ENCODE results near the gene DICER1. TPM values are rescaled to one million over a fixed set of nuclear protein-coding genes. Genes with fewer than 3 reads are reported as not detected.

DICER1 gene
- total RNA-seq, 4 donors from 2014 or later, result 81.6 to 103 (median 88.8) TPM

DNA sequence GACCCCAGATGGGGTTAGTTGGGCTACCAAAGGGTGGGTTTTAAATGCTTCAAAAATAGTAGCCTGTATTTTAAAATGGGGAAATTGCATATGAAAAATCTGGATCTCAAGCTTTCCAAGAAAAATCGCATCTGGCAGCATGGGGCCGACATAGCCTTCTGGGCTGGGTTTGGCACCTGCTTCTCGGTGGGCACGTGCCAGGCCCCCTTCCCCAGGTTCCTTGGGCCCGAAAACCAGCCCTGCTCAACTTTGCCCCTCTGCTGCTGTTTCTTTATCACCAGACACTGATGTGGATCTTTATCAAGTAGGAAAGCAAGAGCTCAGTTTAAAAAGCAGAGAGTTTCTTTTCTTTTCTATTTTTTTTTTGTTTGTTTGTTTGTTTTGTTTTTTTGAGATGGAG is 95.1 kb downstream of the DICER1 start:
- Histone ChIP-seq H3K4me3 (no peak overlapping the region), H3K27ac (no peak overlapping the region), H3K9me3 (no peaks in the 10 kb centered on the region), H3K36me3 (no peaks in the 10 kb centered on the region), H3K27me3 (no peaks in the 10 kb centered on the region), H3K4me1 (no peaks in the 10 kb centered on the region)
- no peak for DNase-seq
- TF ChIP-seq POLR2A (IDR thresholded peaks at IDR 0.05), result no peak
- TF ChIP-seq, protein P1, sequence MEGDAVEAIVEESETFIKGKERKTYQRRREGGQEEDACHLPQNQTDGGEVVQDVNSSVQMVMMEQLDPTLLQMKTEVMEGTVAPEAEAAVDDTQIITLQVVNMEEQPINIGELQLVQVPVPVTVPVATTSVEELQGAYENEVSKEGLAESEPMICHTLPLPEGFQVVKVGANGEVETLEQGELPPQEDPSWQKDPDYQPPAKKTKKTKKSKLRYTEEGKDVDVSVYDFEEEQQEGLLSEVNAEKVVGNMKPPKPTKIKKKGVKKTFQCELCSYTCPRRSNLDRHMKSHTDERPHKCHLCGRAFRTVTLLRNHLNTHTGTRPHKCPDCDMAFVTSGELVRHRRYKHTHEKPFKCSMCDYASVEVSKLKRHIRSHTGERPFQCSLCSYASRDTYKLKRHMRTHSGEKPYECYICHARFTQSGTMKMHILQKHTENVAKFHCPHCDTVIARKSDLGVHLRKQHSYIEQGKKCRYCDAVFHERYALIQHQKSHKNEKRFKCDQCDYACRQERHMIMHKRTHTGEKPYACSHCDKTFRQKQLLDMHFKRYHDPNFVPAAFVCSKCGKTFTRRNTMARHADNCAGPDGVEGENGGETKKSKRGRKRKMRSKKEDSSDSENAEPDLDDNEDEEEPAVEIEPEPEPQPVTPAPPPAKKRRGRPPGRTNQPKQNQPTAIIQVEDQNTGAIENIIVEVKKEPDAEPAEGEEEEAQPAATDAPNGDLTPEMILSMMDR (IDR thresholded peaks at IDR 0.05), result no peak
- intact Hi-C loops (cut with DNase I; ENCODE audit: low total_unique reads), result no loop called here

DNA sequence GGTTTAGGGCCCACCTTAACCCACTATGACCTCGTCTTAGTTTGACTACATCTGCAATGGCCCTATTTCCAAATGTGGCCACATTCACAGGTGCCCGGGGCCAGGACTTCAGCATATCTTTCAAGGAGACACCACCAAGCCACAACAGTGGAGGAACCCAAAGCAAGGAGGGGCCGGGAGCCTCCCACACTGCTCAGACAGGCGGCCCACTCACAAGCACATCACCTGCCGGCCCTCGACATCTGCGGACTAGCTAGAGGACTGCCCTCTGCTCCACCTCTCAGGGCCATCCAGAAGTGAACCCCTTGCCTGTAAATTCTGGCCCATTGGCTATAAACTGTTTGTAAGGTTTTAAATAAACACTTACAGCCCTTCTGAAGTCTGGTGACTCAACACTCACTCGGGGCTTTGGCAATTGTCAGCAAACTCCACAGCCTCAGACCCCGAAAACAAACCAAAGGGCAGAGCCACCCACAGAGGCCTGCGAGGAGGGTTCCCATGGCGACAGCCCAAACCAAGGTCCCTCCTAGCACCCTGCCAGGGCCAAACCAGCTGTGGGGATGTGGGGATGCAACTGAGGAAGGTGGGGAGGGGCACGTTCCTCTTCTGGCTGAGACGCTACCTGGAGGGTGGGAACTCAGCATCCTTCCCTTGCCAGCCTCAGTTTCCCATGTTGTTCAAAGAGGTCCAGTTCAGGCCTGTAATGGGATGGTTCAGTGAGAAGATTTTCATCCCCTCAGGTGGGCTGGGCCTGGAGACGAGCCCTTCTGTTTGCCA is 95.8 kb downstream of the DICER1 start:
- H3K27ac ChIP-seq, result no peak overlapping the region
- H3K9me3 ChIP-seq, result no peaks in the 10 kb centered on the region
- H3K4me1 ChIP-seq, result no peaks in the 10 kb centered on the region
- H3K36me3 ChIP-seq, result no peaks in the 10 kb centered on the region
- no peak overlapping the region for H3K4me3 ChIP-seq
- intact Hi-C loops (cut with DNase I; ENCODE audit: low total_unique reads), result no loop called here
- no peaks in the 10 kb centered on the region for H3K27me3 ChIP-seq
- TF ChIP-seq, protein P1 (IDR thresholded peaks at IDR 0.05), result no peak
- TF ChIP-seq POLR2A (IDR thresholded peaks at IDR 0.05), result no peak
- DNase-seq, result no peak

DNA sequence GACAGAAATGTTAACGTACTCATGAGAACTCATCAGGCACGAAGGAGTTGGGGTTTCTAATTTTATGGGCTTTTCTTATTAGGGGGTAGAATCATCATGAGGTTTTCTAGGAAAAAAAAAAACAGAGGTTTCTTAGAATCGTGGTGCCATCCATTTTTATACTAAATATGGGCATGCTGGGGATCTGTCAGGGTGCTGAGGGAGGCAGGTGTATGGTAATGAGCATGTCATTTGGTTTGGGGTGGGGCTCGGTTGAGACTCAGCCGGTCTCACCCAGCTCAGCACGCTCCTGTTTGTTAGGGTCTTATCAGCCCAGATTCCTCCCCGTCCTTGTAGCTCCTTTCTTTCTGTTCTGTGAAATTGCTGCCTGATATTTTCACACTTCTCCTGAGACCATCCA is 98.2 kb downstream of the DICER1 start:
- H3K4me3 ChIP-seq, result no peak overlapping the region
- H3K4me1 ChIP-seq, result no peaks in the 10 kb centered on the region
- no peak for TF ChIP-seq POLR2A (IDR thresholded peaks at IDR 0.05)
- TF ChIP-seq, protein P1 (IDR thresholded peaks at IDR 0.05), result no peak
- H3K27me3 ChIP-seq, result no peaks in the 10 kb centered on the region
- no peaks in the 10 kb centered on the region for H3K36me3 ChIP-seq
- H3K27ac ChIP-seq, result no peak overlapping the region
- intact Hi-C loops (cut with DNase I; ENCODE audit: low total_unique reads), result no loop called here
- no peak for DNase-seq
- H3K9me3 ChIP-seq, result no peaks in the 10 kb centered on the region

DNA sequence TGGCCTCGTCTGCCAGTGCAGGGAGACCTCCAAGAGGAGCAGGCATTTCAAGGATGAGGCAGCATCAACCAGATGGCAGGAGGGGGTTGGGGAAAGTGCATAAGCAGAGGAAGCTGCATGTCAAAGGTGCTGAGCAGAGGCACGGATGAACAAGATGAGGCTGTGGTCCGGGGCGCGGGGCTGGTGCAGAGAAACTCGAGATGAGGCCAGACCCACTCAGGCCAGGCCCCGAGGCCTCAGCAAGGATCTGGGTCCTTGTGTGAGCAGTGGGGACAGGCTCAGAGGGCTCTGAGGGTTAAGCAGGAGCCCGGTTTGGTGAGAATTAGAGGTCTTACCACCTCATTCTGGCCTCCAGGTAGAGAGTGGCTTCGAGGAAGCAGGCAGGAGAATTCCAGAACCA is 98.8 kb downstream of the DICER1 start:
- no peak for TF ChIP-seq POLR2A (IDR thresholded peaks at IDR 0.05)
- TF ChIP-seq, protein P1 (IDR thresholded peaks at IDR 0.05), result no peak
- no peaks in the 10 kb centered on the region for H3K27me3 ChIP-seq

DNA sequence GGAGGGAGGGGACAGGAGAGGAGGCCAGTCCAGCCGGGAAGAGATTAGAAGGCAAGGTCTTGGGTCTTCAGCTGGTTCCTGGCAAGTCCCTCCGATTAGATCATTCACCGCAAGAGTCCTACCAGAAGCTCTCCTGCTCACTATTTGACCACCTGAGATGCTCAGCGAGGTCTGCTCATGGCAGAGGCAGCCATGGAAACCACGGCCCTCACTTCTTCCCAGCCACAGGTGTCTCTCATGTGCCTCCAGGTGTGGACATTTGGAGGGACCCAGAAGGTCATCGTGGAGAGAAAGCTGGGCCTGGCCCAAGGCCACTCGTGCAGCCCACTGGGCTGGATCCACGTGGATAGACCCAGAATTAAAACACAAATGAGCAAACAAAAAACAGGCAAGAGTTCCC is 99.5 kb downstream of the DICER1 start:
- H3K36me3 ChIP-seq, result no peaks in the 10 kb centered on the region
- no peak overlapping the region for H3K27ac ChIP-seq
- TF ChIP-seq POLR2A (IDR thresholded peaks at IDR 0.05), result no peak
- TF ChIP-seq, protein P1 (IDR thresholded peaks at IDR 0.05), result no peak
- DNase-seq, result no peak
- no peaks in the 10 kb centered on the region for H3K27me3 ChIP-seq
- H3K4me1 ChIP-seq, result no peaks in the 10 kb centered on the region
- H3K4me3 ChIP-seq, result no peak overlapping the region
- intact Hi-C loops (cut with DNase I; ENCODE audit: low total_unique reads), result no loop called here
- no peaks in the 10 kb centered on the region for H3K9me3 ChIP-seq

More for the DNA sequence above, 98.8 kb downstream of the DICER1 start:
- no peak overlapping the region for H3K4me3 ChIP-seq
- H3K36me3 ChIP-seq, result no peaks in the 10 kb centered on the region
- no peak for DNase-seq
- intact Hi-C loops (cut with DNase I; ENCODE audit: low total_unique reads), result no loop called here
- H3K4me1 ChIP-seq, result no peaks in the 10 kb centered on the region
- no peaks in the 10 kb centered on the region for H3K9me3 ChIP-seq
- H3K27ac ChIP-seq, result no peak overlapping the region
